HuH-7.5 (cell line): ENCODE data around the gene EDEM1.
"Not testable (repeated sequence)": the region's sequence is repeated elsewhere in the genome, so short reads cannot be mapped to it uniquely, and the experiment has no call there.

Source experiments
- DNase-seq: peaks from one replicate; pipeline ENCODE4 v3.0.0; 2011; ENCODE audit warnings: low spot score

Gene EDEM1

GRCh38 chr3:5179036-5179435 lies 8.5 kb upstream of the EDEM1 start:
- DNase-seq: not testable (repeated sequence)

GRCh38 chr3:5181469-5182141 lies 5.9 kb upstream of the EDEM1 start:
- no peak for DNase-seq

- not testable (repeated sequence) for DNase-seq
Observed at GRCh38 chr3:5183714-5184113, 3.8 kb upstream of the EDEM1 start.

DNA sequence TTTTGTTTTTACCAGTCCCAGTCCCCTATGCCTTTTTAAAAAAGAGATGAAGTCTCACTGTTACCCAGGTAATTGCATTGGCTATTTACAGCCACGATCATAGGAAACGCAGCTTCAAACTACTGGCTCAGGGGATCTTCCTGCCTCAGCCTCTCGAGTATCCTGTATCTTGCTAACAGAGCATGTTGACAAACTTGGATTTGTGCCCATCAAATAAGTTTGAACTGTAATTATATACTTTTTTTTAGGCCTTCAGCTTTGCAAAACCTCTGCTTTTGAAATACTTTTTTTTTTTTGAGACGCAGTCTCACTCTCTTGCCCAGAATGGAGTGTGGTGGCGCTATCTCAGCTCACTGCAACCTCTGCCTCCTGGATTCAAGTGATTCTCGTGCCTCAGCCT lies 3.0 kb upstream of the EDEM1 start:
- no peak for DNase-seq

- DNase-seq: no peak
Observed at GRCh38 chr3:5185093-5185673, 2.3 kb upstream of the EDEM1 start.

GRCh38 chr3:5186089-5186857 lies 1.2 kb upstream of the EDEM1 start:
- DNase-seq: no peak

- DNase-seq: peak; percentile 43
Observed at GRCh38 chr3:5186858-5187155, 700 bp upstream of the EDEM1 start.

- peak; percentile 53 for DNase-seq
Observed at GRCh38 chr3:5187920-5188418, 462 bp downstream of the EDEM1 start.

GRCh38 chr3:5188419-5189221 lies 1.1 kb downstream of the EDEM1 start:
- DNase-seq: peak; percentile 84

DNA sequence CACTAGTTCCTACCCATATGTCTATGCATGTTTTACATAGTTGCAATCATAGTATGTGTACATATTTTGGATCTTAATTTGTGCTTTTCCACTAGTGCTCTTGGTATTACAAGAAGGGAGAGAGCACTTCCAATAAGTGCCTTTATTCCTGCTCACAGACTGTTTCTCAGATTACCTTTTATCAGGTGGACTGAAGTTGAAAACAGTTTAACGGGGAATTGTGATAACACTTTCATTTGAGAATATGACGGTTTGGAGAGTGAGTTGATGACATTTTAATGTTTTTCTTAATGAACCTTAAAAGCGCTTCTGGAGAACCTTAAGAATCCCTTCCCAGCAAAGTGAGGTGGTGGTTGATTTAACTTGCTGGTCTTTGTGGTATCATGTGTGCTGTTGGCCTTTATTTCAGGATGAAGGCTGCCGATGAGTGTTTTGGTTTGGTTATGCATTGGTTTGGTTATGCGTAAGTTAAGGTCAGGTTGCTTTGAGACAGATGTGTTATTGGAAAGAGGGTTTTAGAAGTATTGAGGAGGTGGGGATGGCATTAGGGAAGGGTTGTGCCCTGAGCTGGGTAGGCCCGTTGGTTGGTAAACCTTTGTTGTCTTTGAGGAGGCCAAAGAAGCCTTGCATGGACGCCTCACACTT lies 2.8 kb downstream of the EDEM1 start:
- no peak for DNase-seq

GRCh38 chr3:5191555-5192304 lies 4.2 kb downstream of the EDEM1 start:
- no peak for DNase-seq

GRCh38 chr3:5192571-5193365 lies 5.3 kb downstream of the EDEM1 start:
- DNase-seq: no peak

GRCh38 chr3:5194341-5194740 lies 6.8 kb downstream of the EDEM1 start:
- DNase-seq: no peak

GRCh38 chr3:5194801-5195509 lies 7.4 kb downstream of the EDEM1 start:
- DNase-seq: no peak

- no peak for DNase-seq
Observed at GRCh38 chr3:5195605-5196004, 8.1 kb downstream of the EDEM1 start.

DNA sequence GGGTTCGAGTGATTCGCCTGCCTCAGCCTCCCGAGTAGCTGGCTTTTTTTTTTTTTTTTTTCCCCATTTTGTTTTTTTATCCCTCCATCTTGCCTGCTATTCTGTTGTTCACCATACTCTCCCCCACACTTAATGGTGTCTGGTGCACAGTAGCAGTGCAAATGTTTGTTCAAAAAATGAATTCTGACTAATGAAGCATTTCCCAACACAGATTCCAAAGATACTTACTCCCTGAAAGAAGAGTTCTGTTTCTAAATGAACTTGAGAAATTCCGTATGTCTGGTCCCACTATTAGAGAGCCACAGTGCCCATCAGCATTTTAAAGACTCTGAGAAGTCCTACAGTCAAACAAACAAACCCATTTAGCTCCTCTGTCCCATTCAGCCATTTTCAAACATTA lies 9.5 kb downstream of the EDEM1 start:
- DNase-seq: no peak

GRCh38 chr3:5197470-5198312 lies 10.2 kb downstream of the EDEM1 start:
- no peak for DNase-seq

GRCh38 chr3:5198313-5198677 lies 10.8 kb downstream of the EDEM1 start:
- no peak for DNase-seq
